COLO668 (cell line): ENCODE measurements around the gene SERHL2.
"Not testable (repeated sequence)": the region's sequence is repeated elsewhere in the genome, so short reads cannot be mapped to it uniquely, and the experiment has no call there.

Experiments used
- DNase-seq: peaks from one replicate; lab custom pipeline; 2025; ENCODE audit not compliant: unreplicated experiment; lab: John Stamatoyannopoulos, UW

The SERHL2 gene

GRCh38 chr22:42553475-42554361, at the start of gene SERHL2:
Gene SERHL2, plus strand, starts transcription at chr22:42553956. Its CDS starts 65 bp downstream, at chr22:42554021.
- peak; percentile 44 for DNase-seq

- not testable (repeated sequence) for DNase-seq
Measured at GRCh38 chr22:42508327-42508974, 45.3 kb upstream of the SERHL2 start.

GRCh38 chr22:42508975-42509364, 44.8 kb upstream of the SERHL2 start:
- not testable (repeated sequence) for DNase-seq

- DNase-seq: no peak
Measured at GRCh38 chr22:42509548-42509947, 44.2 kb upstream of the SERHL2 start.

GRCh38 chr22:42511401-42511891, 42.3 kb upstream of the SERHL2 start:
- DNase-seq: no peak

- not testable (repeated sequence) for DNase-seq
Measured at GRCh38 chr22:42512273-42512990, 41.3 kb upstream of the SERHL2 start.

- not testable (repeated sequence) for DNase-seq
Measured at GRCh38 chr22:42514331-42514730, 39.4 kb upstream of the SERHL2 start.

- not testable (repeated sequence) for DNase-seq
Measured at GRCh38 chr22:42515304-42515703, 38.5 kb upstream of the SERHL2 start.

GRCh38 chr22:42515896-42516295, 37.9 kb upstream of the SERHL2 start:
- DNase-seq: no peak

- not testable (repeated sequence) for DNase-seq
Measured at GRCh38 chr22:42517103-42517502, 36.7 kb upstream of the SERHL2 start.

- not testable (repeated sequence) for DNase-seq
Measured at GRCh38 chr22:42518638-42519524, 34.9 kb upstream of the SERHL2 start.

GRCh38 chr22:42519525-42520401, 34.0 kb upstream of the SERHL2 start, which contains the start of gene RRP7A:
Gene RRP7A, minus strand, starts transcription at chr22:42519796. Its CDS starts 10 bp downstream, at chr22:42519786.
- peak; percentile 88 for DNase-seq

GRCh38 chr22:42521228-42521546, 32.6 kb upstream of the SERHL2 start:
- DNase-seq: no peak

GRCh38 chr22:42522546-42522945, 31.2 kb upstream of the SERHL2 start:
- DNase-seq: no peak

- no peak for DNase-seq
Measured at GRCh38 chr22:42528591-42529307, 25.0 kb upstream of the SERHL2 start.

GRCh38 chr22:42529435-42529834, 24.3 kb upstream of the SERHL2 start:
- not testable (repeated sequence) for DNase-seq

GRCh38 chr22:42531401-42532084, 22.2 kb upstream of the SERHL2 start:
- not testable (repeated sequence) for DNase-seq

- DNase-seq: no peak
Measured at GRCh38 chr22:42533638-42533977, 20.1 kb upstream of the SERHL2 start.
